ENCODE data around the gene SUPT3H.

SUPT3H gene

GRCh38 chr6:45377554-45378333 is at the start of gene SUPT3H:
Gene SUPT3H, minus strand, starts transcription at chr6:45377934.
- DNase-seq (ENCODE audit: low spot score) = peak; percentile 96

GRCh38 chr6:45426251-45426650 is 48.5 kb upstream of the SUPT3H start:
- DNase-seq (ENCODE audit: low spot score) = no peak

- no peak for DNase-seq (ENCODE audit: low spot score)
Observed at GRCh38 chr6:45424451-45424861, 46.7 kb upstream of the SUPT3H start.

GRCh38 chr6:45423824-45424450 is 46.2 kb upstream of the SUPT3H start:
- DNase-seq (ENCODE audit: low spot score) = peak; percentile 65

DNA sequence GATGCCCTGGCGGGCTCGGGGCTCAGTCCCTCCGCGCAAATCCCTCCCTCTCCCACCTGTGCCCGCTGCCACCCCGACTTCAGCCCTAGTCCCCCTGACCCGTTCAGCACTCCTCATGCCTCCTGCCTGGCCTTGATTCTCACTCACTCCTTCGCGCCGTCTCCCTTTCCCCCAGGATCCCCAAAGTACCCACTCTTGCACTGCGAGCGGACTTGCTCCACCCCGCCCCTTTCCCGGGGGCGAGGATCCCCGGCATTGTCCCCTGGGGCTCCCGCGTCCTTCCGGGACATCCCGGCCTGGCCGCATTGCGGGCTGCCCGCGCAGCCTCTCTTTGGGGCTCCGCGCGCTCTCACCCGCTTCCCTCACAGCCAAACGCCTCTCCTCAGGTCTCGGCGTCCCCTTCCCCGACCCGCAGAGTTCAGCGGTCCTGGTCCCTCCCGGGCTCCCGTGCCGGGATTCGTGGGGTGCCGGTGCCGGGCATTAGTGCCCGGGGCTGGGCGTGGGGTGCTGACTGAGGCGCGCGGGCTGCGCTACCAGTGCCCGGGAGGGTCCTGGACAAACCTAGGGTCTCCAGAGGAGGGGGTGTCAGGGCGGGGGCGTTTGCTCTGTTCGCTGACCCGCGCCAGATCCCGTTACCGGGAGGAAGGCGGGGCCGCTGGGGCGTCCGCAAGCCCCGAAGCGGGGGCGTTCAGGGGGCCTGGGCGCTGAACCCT is 45.5 kb upstream of the SUPT3H start:
- DNase-seq (ENCODE audit: low spot score) = peak; percentile 68

DNA sequence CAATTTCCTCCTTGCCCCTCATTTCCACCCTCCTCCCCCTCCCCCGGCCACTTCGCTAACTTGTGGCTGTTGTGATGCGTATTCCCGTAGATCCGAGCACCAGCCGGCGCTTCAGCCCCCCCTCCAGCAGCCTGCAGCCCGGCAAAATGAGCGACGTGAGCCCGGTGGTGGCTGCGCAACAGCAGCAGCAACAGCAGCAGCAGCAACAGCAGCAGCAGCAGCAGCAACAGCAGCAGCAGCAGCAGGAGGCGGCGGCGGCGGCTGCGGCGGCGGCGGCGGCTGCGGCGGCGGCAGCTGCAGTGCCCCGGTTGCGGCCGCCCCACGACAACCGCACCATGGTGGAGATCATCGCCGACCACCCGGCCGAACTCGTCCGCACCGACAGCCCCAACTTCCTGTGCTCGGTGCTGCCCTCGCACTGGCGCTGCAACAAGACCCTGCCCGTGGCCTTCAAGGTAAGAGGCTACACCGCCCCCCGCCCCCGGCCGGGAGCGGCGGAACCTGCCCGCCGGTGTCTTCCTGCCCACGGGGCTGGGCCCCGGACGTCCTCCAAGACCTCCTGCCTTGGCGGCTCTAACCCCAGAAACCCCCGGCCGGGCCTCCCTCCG is 44.9 kb upstream of the SUPT3H start:
- peak; percentile 76 for DNase-seq (ENCODE audit: low spot score)

GRCh38 chr6:45421709-45422502 is 44.2 kb upstream of the SUPT3H start:
- DNase-seq (ENCODE audit: low spot score) = peak; percentile 79

DNA sequence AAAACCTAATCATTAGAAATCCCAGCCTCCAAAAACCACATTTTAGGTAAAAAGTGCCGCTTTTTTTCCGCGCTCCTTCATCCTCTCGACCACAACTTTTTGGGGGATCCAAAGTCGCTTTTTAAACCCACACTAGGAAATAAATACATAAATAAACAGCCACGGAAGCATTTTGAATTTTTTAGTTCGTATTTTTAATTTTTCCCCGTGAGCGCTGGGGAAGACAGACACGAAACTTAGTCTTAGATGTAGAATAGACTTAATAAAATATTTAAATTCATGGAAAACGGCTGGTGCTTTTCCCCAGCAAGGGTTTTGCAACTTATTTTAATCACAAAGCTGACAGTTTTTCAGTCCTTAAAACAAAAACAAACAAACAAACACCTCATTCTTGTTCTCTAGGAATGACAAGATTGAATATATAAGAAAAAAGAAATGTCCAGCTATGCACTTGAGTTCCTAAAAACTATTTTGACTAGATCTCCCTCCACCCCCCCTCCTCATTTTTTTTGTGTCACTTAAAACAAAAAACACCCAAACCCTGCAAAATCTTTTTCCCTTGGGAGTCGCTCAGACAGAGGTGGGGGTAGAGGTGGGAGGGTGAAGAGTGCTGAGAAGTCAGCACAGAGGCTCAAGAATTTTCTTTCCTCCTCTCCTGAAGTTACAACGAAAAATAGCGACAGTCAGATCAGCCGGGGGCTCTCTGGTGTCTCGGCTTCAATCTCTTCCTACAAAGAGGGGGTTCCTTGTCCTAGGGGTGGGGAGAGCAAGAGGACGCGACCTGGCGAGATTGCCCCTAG is 43.4 kb upstream of the SUPT3H start:
- no peak for DNase-seq (ENCODE audit: low spot score)

DNA sequence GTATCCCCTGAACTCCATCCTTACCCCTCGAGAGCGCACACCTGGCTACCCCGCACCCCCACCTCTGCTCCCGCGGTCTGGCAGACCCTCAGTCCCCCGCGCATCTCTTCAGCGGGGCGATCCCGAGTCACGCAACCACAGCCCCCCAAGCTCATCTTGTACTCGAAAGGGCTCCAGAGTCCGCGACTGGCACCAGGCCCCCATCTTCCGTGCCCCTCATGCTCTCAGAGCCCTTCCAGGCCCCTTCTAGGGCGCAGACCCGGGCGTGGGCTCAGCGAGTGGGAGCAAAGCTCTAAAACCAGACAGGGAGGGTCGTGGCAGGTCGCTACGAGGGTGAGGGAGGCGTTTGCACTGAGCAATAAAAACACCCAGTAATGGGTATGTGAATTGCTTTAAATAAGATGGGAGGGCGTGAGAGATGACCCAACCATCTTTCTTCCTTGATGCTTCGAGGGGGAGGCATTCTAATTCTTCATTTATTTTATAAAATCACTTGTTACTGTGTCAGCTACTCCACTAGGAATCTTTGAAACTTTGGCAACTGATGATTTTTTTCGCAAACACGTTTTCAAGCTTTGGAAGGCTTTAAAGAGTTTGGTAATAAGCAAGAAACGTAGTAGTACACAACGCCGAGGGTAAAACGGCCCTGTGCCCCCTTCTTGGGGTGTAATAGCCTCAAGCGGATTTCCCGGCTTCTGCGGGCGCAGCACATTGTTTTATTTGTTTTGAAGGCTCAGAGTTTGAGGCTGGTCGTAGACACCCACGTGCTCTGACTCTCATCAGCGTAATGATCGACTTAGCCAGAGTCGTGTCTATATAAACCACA is 42.6 kb upstream of the SUPT3H start:
- no peak for DNase-seq (ENCODE audit: low spot score)

- peak; percentile 69 for DNase-seq (ENCODE audit: low spot score)
Observed at GRCh38 chr6:45419571-45420082, 41.9 kb upstream of the SUPT3H start.

GRCh38 chr6:45417436-45417835 is 39.7 kb upstream of the SUPT3H start:
- no peak for DNase-seq (ENCODE audit: low spot score)

- DNase-seq (ENCODE audit: low spot score) = no peak
Observed at GRCh38 chr6:45416700-45417099, 39.0 kb upstream of the SUPT3H start.

DNA sequence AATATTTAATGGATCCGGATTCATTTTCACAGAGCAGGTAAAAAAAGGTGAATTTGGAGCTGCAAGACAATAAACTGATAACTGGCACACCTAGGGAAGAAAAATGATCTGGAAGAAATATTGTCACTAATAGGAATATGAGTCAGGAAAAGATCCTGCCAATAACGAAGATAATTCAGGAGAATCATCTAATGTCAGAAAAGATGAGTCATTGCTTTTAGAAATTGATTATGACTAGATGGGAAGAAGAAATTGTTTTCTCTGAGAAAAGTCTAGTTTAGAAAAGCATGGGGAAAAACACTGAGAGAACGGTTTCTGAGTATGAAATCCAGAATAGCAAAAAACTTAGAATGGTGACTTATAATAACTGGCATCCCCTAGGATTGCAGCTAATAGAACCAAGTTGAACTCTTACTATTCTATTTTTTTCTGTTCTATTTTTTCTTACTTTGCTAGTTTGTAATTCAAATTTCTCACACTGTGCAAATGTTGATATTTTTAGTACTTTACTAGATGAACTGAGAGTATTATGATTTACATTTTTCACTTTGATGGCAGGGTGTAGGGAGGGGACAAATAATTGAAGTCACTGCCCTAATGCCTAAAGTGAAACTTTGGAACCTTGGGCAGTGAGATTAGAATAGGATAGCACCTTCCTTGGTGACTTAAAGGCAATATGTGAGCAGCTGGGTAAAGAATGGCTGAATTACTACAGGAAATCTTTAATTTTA is 38.2 kb upstream of the SUPT3H start:
- no peak for DNase-seq (ENCODE audit: low spot score)

DNA sequence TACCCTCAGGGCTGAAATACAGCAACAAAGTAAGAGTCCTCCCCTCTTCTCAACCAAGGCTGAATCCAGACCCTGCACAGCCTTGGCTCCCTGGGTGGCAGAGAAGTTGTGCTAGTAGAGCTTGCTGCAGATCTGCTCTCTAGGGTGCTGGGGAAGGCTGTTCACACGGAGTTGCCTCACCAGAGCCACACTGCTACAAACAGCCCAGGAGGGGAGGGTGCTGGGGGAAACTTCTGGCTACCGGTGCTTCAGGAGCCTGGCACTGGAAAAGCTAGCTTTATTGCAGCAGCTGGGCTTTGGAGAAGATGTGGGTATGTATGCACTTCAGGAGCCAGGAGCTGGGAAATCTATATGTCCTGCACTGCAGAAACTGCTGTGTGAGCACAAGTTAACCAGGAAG is 37.6 kb upstream of the SUPT3H start:
- DNase-seq (ENCODE audit: low spot score) = no peak

GRCh38 chr6:45411959-45412358 is 34.2 kb upstream of the SUPT3H start:
- no peak for DNase-seq (ENCODE audit: low spot score)

GRCh38 chr6:45400021-45400420 is 22.3 kb upstream of the SUPT3H start:
- DNase-seq (ENCODE audit: low spot score) = no peak

- DNase-seq (ENCODE audit: low spot score) = no peak
Observed at GRCh38 chr6:45398075-45398813, 20.5 kb upstream of the SUPT3H start.

DNA sequence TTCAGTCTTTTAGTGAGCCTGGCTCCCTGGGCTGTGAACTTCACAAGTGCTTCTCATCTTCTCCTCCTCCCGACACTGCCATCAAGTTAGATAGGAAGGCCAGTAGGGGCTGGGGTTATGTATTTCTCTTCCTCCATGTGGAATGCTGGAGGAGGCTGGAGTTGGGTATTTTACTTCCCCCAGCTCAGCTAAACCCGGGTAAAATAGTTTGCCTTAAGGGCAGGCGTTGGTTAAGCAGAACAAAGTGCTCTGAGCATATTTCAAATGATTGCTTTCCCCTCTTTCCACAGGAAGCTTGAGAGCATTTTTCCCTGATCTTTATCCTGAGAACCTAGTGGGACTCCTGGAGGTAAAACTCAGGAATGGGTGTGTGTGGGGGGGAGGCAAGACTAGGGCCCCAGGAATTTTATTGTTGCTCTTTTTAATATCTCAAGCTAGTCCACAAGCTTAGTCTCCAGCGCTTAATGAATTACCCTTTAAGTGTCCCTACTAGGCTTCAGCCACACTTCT is 16.9 kb upstream of the SUPT3H start:
- DNase-seq (ENCODE audit: low spot score) = no peak
